SIG-M5 treated with dmso at 0.1 percent for 504 hours (cell line): Measurements from ENCODE around the gene MSH3.
"Not testable (repeated sequence)": the region's sequence is repeated elsewhere in the genome, so short reads cannot be mapped to it uniquely, and the experiment has no call there.

Experiments used
- DNase-seq: peaks from one replicate; lab custom pipeline; 2025; ENCODE audit not compliant: unreplicated experiment; lab: John Stamatoyannopoulos, UW

MSH3 gene

GRCh38 chr5:80752427-80752826, 98.0 kb downstream of the MSH3 start:
- no peak for DNase-seq

- no peak for DNase-seq
Measured at GRCh38 chr5:80753712-80754111, 99.3 kb downstream of the MSH3 start.

GRCh38 chr5:80754900-80755299, 100.4 kb downstream of the MSH3 start:
- no peak for DNase-seq

GRCh38 chr5:80755626-80756025, 101.2 kb downstream of the MSH3 start:
- no peak for DNase-seq

GRCh38 chr5:80756292-80756691, 101.8 kb downstream of the MSH3 start:
- DNase-seq, result no peak

GRCh38 chr5:80757290-80757689, 102.8 kb downstream of the MSH3 start:
- no peak for DNase-seq

GRCh38 chr5:80759866-80760577, 105.6 kb downstream of the MSH3 start:
- DNase-seq, result no peak

- DNase-seq, result no peak
Measured at GRCh38 chr5:80760680-80761079, 106.2 kb downstream of the MSH3 start.

GRCh38 chr5:80761176-80761575, 106.7 kb downstream of the MSH3 start:
- no peak for DNase-seq

- DNase-seq, result no peak
Measured at GRCh38 chr5:80761966-80762365, 107.5 kb downstream of the MSH3 start.

GRCh38 chr5:80762573-80762972, 108.1 kb downstream of the MSH3 start:
- no peak for DNase-seq

GRCh38 chr5:80763211-80763610, 108.8 kb downstream of the MSH3 start:
- no peak for DNase-seq

GRCh38 chr5:80763873-80764647, 109.6 kb downstream of the MSH3 start:
- no peak for DNase-seq

GRCh38 chr5:80764786-80765185, 110.3 kb downstream of the MSH3 start:
- no peak for DNase-seq

- no peak for DNase-seq
Measured at GRCh38 chr5:80777347-80778287, 123.2 kb downstream of the MSH3 start.

- no peak for DNase-seq
Measured at GRCh38 chr5:80780024-80780423, 125.6 kb downstream of the MSH3 start.

GRCh38 chr5:80780761-80781285, 126.4 kb downstream of the MSH3 start:
- no peak for DNase-seq

- no peak for DNase-seq
Measured at GRCh38 chr5:80781356-80781755, 126.9 kb downstream of the MSH3 start.

GRCh38 chr5:80782626-80783025, 128.2 kb downstream of the MSH3 start:
- DNase-seq, result no peak

GRCh38 chr5:80783751-80784150, 129.3 kb downstream of the MSH3 start:
- not testable (repeated sequence) for DNase-seq

- no peak for DNase-seq
Measured at GRCh38 chr5:80784451-80784850, 130.0 kb downstream of the MSH3 start.
